IPS-18c (cell line): ENCODE data around the gene KRT79.

Source experiments
- H3K4me3 ChIP-seq: 2 replicates; pipeline ENCODE4 v1.7.0; 2013; ENCODE audit warnings: low read depth, mild to moderate bottlenecking, low read length, moderate library complexity; ENCODE audit not compliant: insufficient read depth
- H3K9me3 ChIP-seq: one replicate; pipeline ENCODE4 v1.6.1; 2013; ENCODE audit warnings: mild to moderate bottlenecking, low read length, moderate library complexity; ENCODE audit not compliant: control insufficient read depth, insufficient read depth

Gene KRT79

DNA sequence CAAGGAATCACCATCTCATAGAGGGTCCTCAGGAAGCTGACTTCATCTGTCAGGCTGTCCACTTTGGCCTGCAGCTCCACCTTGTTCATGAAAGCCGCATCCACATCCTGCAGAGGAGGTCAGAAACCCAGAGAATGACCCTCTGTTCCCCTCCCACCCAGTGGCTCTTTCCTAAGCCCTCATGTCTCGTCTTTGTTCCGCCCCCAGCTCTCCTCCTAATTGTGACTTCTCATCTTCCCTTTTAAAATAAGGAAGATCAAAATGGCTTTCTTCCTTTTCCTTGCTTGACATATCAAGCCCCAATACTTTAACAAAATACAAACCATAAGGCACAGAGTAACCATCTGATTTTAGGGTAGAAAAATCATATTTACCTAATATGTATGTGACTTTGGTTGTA lies 61.3 kb downstream of the KRT79 start:
- Histone ChIP-seq H3K4me3 (no peak overlapping the region), H3K9me3 (no peaks in the 10 kb centered on the region)

DNA sequence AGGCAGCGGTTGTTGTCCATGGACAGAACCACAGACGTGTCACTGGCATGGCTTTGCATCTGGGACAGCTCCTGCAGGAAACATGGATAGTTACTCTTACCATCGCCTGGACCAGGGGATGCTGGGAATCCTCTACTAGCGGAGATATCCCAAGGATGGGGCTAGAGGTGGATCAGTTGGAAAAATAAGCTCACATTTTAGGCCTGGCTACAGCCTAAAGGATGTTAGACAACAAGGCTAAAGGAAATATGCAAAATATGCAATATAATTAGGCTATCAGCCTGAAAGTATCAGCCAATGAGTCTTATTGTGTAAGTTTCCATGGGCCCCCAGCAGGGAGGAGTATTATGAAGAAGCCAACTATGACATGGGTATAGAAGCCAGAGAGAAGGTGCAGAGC lies 61.9 kb downstream of the KRT79 start:
- H3K9me3 ChIP-seq: no peaks in the 10 kb centered on the region
- H3K4me3 ChIP-seq: no peak overlapping the region

GRCh38 chr12:52771505-52771904 lies 62.6 kb downstream of the KRT79 start:
- H3K4me3 ChIP-seq: no peak overlapping the region
- no peaks in the 10 kb centered on the region for H3K9me3 ChIP-seq
